HG02678 (cell line): ENCODE results near the gene DLEC1.
"Not testable (repeated sequence)": the region's sequence is repeated elsewhere in the genome, so short reads cannot be mapped to it uniquely, and the experiment has no call there.

Experiments
- ATAC-seq: cut with Tn5 transposase; IDR thresholded peaks from one replicate; pipeline ENCODE4 v1.9.1; 2021; ENCODE audit warnings: mild to moderate bottlenecking, moderate library complexity; ENCODE audit not compliant: unreplicated experiment

Gene DLEC1

DNA sequence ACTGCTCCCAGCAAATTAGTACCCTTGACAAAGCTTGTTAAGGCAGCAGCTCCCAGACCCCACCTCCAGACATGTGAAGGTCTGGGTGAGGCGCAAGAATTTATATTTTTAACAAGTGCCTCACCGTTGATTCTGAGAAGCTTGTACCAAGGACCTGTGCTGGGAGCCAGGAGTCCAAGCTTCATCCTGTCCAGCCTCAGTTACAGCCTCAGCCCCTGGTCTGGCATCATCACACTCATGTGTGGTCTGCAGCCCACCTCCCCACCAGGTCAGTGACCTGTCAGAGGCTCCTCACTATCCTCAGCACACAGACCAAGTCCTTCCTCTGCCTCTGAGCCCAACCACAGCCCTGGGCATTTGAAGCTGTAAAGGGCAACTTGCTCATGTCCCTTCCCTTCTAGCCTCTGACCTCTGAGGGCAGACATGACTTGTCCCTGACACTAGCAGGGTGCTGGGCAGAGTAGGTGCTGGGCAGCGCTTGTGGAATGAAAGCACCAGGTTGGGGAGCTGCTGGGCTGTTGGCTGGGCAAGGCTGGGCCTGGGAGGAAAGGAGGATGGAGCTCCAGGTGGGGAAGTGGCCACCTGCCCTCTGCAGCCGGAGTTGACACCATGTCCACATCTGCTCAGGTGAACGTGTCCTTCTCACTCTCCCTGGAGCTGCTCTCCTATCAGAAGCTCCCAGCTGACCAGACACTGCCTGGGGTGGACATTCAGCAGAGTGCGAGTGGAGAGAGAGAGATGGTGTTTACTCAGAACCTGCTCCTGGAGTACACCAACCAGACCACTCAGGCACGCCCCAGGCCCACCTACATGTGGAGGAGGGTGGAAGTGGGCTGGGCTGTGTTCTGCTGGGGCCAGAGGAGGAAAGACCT is 81.0 kb downstream of the DLEC1 start:
- ATAC-seq, result no peak

DNA sequence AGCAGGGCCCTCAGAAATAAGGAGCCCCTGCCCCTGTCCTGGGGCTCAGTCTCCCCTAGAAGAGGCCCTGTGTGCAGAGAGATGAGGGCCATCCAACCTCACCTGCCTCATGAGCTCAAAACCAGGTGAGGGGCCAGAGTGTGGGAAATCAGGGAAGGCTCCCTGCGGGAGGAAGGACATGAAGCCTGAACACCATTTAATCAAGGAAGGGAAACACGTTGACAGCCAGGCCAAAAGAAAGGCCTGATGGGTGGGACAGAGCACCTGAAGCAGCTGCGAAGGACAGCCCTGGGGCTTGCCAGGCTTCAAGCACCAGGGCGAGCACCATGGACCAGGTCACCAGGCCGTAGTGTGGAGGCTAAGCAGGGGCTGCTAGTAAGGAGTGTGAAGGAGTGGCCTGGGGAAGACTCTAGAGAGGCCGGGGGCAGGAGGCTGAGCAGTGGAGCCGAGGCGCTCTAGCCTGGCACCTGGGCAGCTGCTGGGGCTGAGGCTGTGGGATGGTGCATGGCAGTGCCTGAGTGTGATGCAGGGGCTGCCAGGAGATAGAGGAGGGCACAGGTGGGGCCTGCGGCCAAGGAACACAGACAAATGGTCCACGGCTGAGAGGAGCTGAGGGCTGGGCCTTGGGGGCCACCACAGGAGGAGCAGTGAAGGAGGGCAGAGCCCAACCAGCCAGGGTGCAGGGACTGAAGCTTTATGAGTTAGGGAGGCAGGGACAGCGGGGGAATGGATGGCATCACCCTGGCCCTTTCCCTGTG is 81.9 kb downstream of the DLEC1 start:
- no peak for ATAC-seq

DNA sequence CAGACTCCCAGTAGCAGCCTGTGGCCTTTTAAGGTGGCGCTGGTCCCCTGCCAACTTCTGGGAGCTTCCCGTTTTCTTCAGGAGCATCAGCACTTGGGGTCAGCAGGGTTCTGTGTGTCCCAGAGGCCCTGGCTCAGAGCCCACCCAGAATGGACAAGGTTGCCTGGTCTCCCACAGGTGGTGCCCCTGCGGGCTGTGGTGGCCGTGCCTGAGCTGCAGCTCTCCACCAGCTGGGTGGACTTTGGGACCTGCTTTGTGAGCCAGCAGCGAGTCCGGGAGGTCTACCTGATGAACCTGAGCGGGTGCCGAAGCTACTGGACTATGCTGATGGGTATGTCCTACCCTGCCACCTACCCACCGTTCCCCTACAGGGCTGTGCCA is 82.4 kb downstream of the DLEC1 start:
- no peak for ATAC-seq

DNA sequence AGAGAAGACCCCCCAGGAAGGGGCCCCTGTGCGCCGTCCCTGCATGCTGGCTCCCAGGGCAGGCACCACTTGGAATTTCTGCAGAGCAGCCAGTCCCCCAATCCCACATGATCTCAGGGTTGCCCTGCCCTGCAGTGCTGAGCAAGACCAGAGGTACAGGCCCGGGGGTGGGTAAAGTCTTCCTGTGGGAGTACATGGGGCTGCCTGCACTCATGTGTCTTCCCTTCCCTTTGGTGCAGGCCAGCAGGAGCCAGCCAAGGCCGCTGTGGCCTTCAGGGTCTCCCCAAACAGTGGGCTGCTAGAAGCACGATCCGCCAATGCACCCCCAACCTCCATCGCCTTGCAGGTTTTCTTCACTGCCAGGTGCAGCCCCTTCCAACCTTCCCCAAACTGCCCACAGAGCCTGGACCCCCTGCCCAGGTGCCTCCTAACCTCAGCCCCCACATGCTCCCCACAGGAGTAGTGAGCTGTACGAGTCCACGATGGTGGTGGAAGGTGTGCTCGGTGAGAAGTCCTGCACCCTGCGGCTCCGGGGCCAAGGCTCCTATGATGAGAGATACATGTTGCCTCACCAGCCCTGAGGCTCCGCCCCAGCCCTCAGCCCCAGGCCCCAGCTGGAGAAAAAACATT is 82.9 kb downstream of the DLEC1 start:
- no peak for ATAC-seq

DNA sequence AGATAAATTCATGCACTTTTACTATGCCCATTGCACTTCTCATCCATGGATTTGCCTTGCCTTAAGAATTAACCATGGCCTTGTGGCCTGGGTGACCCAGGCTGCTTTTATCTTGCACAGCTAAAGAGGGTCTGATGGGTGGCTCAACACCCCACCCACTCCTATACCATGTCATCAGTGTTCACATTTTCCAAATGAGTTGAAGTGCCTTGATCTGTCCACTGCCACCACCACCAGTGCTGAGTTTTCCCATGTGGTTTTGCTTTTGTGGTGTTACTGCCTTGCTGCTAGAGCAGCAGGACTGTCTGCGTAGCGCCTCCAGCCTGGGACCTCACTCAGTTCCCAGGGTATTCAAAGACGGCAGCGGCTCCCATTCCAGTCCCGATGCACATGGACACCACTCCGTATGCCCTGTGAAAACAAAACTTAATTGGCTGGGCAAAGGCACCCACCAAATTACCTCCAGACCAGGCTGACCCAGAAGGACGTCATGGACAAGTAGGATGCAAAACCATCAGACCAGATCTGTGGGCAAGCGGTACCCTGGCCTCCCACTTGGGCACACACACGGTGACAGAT is 83.8 kb downstream of the DLEC1 start:
- no peak for ATAC-seq

DNA sequence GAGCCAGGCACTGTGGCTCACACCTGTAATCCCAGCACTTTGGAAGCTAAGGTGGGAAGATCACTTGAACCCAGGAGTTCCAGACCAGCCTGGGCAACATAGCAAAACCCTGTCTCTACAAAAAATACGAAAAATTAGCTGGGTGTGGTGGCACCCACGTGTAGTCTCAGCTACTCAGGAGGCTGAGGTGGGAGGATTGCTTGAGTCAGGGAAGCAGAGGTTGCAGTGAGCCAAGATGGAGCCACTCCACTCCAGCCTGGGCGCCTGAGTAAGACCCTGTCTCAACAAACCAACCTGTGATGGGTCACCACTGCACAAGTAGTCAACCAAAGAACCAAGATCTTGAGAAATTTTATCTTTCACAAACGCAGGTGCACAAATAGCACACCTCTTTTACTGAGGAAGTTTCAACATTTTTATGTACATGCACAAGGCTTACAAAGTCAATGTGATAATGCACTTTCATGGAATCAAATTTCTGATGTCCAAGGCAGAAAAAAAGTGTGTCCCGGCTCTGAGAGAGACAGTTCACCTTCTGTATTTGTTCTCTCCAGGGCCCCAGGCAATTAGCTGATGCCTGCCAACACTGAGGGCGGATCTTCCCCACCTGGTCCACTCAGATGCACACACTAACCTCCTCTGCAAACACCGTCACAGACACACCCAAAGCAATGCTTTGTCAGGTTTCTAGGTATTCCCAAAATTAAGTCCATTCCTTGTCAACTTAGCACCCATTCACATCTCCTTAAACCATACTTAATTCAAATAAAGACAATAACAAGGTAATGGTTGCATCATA is 85.5 kb downstream of the DLEC1 start:
- ATAC-seq, result no peak

DNA sequence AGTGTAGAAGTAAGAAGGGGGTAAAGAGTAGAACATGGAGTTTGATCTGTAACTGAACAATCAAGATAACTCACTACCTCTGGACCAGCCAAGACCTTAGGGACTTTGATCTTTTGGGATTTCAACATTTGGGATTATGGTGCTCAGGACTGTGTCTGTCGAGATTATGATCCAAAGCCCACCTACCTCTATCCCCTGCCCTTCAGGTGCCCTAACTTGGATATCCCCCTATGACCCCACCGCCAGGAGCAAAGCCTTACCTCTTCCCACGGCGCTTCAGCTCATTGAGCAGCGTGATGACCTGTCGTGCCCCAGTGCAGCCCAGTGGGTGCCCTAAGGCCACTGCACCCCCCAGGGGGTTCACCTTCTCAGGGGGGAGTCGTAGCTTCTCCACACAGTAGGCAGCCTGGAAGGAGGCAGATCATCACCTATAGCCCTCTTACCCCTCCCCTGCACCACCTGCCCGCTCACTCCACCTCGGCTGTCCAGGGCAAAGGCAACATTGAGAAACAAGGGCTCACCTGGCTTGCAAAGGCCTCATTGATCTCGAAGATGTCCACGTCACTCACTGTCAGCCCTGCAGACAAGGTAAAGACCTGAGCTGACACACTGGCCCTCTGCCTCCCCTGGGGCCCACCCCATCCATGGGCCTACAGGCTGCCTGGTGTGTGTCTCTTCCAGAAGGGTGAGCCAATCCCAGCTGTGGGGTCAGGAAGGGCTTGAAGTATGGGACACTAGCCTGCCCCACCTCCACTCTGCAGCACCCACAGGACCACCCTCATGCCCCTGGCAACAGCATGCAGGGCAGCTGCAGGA is 86.5 kb downstream of the DLEC1 start:
- no peak for ATAC-seq

DNA sequence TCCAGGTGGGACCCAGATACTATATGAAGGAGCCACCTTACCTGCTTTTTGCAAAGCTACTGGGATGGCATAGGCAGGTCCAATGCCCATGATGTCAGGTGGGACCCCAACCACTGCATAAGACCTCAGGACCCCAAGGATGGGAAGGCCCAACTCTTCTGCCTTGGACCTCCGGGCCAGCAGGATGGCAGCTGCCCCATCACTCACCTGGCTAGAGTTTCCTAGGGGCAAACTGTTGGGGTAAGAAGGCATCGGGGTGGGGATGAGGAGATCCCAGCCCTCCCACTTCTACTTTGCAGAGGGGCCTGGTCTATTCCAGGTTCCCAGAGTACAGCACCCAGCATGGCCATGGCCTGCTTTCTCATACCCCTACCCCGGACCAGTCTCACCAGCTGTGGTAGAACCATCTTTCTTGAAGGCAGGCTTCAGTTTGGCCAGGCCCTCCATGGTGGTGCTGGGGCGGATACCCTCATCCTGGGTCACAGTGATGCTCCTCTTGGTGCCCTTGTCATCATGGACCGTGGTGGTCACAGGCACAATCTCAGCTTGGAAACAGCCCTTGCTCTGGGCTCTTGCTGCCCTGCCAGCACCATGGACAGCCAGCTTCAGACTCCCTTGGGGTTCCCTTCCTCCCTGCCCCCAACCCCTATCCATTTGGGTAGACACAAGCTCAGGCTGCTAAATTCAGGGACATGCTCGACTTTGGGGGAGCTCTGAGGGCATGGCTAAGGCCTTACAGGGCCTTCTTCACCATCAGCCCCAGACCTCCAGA is 87.3 kb downstream of the DLEC1 start:
- ATAC-seq, result no peak

DNA sequence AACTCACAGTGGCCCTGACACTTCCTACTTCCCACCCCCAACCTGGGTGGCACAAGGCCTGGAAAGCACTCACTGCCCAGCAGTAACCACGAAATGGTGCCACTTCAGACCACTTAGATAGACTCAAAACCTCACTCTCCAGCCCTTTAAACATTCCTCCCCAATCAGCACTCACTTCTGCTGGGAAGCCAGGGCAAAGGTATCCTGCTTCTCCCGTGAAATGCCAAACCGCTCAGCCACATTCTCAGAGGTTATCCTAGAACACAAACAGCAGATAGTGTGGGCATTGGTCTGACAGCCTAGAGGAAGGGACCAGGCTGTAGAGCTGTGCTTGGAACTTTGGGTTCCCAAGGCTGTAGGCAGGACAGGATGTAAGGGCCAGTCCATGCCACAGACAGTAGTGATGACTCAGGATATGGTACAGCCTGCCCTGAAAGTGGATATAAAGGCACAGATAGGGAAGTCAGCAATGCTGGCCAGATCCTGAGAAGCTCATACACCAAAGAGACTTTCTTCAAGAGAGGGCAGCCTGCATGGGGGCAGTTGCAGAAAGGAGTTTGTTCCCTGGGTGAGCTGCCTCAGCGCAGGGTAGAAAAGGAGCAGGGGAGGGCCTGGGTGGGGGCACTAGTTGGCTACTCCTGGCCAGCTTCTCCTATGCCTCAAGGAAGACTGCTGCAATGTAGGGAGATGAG is 88.7 kb downstream of the DLEC1 start:
- no peak for ATAC-seq

DNA sequence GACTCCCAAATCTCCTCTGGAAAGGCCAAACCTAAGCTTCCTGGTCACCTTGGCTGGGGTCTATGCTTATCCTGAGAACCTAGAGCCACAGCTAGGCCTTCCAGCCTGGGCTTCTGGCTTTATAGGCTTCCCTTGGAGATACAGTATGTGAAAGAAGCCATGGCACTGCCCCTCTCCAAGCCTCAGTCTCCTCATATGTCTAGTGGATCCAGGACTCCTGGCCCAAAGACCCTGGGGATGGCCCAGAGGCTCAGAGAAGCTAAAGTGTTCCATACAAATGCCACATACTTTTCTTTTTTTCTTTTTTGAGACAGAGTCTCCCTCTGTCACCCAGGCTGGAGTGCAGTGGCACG is 89.3 kb downstream of the DLEC1 start:
- no peak for ATAC-seq

DNA sequence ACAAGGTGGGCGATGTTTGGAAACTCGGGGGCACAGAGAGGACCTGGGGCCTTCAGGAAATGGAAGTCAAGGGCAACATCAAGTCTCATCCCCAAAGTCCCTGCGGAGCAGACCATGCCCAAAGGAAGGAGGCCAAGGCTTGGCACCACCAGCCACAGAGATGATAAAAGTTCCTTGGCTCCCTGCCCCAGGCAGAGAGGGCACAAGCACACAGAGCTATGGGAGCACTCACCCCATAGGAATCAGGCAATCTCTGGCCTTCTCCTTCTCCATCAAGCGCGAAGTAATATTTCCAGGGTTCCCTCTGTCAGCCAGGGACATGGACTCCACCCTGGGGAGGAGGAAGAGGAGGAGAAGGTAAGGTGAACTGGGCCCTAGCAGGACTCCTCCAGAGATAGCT is 90.0 kb downstream of the DLEC1 start:
- ATAC-seq, result no peak

DNA sequence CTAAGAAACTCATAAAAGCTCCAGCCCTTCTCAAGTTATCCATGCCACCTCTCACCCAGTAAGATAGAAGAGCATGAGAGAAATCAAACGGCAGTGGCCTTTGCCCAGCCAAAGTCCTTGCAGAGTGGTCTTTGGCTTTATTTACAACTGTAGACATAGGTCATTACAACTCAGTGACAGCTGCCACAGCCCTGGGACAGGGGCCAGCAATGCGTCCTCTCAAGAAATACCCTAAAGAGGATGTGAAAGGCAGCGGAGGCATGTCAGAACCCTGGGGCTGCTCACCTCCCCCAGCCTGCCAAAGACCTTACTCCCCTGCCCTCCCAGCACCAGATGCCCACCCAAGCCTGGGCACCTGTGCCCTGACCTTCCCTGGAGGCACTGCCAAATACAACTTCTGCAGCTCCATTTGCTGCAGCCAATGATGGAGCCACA is 91.6 kb downstream of the DLEC1 start:
- ATAC-seq, result no peak

DNA sequence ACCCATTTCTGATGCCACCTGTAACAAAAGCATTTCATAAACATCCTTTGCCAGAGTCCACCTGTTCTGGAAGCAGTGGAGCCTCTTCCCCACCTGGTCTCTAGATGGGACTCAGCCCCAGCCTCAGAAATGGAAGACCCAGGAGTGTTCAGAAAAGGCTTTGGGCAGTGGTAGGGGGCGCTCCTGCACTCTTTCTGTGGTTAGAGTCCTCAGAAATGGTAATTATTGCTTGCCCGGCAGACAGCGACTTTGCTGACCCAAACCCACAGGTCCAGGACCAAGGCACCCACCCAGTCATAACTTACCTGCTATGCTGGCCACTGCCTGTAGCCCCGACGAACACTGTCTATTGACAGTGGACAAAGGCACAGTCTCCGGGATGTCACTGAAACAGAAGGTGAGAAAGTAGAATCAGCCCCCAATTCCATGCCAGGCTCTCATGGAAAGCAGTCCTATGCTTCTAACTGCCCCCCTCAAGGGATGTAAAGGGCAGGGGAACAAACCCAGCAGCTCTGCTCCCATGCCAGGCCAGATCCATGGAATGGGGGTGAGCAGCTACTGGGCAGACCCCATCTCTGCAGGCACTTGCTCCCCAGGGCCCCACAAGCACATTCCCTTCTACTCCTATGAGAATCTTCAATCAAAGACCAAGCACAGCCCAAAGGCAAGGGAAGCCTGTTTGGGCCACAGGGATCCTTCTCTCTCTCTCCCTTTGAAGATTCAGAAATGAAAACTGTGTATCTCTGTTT is 92.8 kb downstream of the DLEC1 start:
- no peak for ATAC-seq

DNA sequence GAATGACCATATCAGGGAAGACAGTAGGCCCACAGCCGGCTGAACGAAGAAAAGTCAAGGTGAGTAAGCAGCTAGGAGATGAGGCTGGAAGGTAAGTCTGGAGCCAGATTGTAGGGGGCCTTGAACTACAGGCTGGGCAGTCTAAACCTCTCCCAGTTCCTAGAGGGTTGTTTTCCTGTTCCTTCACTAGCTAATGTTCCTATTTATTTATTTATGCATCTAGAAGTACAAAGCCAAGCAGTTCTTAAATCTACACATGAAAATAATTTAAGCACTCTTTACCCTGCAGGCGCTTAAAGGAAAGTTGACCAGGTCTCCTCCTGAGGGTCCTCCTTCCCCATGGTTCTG is 94.2 kb downstream of the DLEC1 start:
- no peak for ATAC-seq

DNA sequence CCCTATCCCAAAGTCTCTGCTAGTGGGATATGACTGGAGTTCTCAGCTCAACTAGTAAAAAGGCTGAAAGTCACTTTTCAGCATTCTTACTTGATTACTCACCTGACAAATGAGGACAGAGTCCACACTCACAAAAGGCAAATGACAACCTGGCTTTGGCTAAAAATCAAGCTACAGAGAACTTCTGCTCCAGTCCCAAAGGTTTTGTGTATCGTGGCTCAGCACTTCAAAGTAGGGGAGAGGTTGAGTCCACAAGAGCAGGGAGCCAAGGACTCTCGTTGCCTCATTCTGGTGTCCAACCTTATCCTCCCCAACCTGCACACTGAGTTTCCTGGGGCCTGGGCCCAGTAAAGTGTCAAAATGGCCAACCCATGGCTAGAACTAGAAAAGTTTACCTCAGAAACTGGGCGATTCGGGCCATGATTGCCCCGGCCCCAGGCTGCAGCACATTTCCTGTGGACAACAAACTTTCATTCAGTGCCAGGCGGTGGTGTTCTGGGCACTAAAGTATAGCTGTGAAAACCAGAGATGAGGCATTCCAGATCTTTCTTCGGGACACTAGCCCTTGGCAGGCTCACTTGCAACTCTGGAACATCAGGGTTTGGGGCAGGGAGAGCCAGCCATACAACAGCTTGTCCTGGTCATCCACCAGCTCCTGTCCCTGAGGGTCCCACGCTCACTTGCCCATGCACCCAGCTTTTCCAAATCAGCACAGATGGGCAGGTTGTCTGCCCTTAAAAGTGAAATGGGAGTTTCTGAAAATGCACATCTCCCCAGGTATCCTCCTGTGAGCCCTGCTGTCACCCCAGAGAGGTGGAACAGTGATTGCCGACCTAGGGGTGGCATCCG is 94.8 kb downstream of the DLEC1 start:
- ATAC-seq, result no peak

DNA sequence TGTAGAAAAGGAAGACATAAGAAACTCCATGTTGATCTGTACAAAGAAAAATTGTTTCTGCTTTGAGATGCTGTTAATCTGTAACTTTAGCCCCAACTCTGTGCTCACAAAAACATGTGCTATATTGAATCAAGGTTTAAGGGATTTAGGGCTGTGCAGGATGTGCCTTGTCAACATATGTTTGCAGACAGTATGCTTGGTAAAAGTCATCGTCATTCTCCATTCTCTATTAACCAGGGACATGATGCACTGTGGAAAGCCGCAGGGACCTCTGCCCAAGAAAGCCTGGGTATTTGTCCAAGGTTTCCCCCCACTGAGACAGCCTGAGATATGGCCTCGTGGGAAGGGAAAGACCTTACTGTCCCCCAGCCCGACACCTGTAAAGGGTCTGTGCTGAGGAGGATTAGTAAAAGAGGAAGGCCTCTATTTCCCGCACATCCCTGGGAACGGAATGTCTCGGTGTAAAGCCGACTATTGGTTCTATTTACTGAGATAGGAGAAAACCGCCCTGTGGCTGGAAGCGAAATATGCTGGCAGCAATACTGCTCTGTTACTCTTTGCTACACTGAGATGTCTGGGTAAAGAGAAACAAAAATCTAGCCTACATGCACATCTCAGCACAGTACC is 95.6 kb downstream of the DLEC1 start:
- not testable (repeated sequence) for ATAC-seq
